Measurements from ENCODE around the gene BRINP2. TPM values are rescaled to one million over a fixed set of nuclear protein-coding genes. Genes with fewer than 3 reads are reported as not detected.

Gene BRINP2
- total and polyA plus RNA-seq, 2 of the 8 experiments (the other 6 are each of a cell fraction or from before 2014, with no cell fraction given) = 0.39 to 0.42 TPM

- TF ChIP-seq RAD21 (IDR thresholded peaks at IDR 0.05 in 1 of 2, conservative IDR thresholded peaks at IDR 0.05 in 1 of 2; ENCODE audit: low read depth in 2 of 2, low read length in 2 of 2) (0 out of 4 replicates have a peak, but pooled peaks of 1 of the 2 experiments have one; percentile 2), RBBP5 (IDR thresholded peaks at IDR 0.05; ENCODE audit: borderline replicate concordance, low read depth, low read length) (peak; percentile 78; the same call in 1 of the 2 replicates), KDM4A (IDR thresholded peaks at IDR 0.05; ENCODE audit: low read depth, low read length, severe bottlenecking) (peak; percentile 97), TCF12 (IDR thresholded peaks at IDR 0.05; ENCODE audit: low read depth, low read length) (no peak), RNF2 (IDR thresholded peaks at IDR 0.05; ENCODE audit: borderline replicate concordance, low read depth, low read length, missing control alignments, poor library complexity, severe bottlenecking) (peak; percentile 69), EGR1 (IDR thresholded peaks at IDR 0.05; ENCODE audit: borderline replicate concordance, low read depth, low read length) (peak; percentile 77; the same call in 1 of the 2 replicates)
Measured at GRCh38 chr1:177164380-177165068, 6.2 kb upstream of the BRINP2 start, which contains the start of gene ASTN1 (continued).

Measured in H1 (cell line).